ENCODE results near the gene OR10G3.
A peak's percentile ranks its signal among the peaks of the same experiment; 100 is the strongest.

OR10G3 gene

GRCh38 chr14:21543963-21544362 is 35.9 kb downstream of the OR10G3 start:
- DNase-seq (ENCODE audit: low read depth in 2 of 2) = no peak
- no peak for TF ChIP-seq CTCF (IDR thresholded peaks at IDR 0.05; ENCODE audit: low read depth, low read length)
- H3K4me3 ChIP-seq (replicated peaks in 1 of 2; ENCODE audit: low read depth in 2 of 2, low read length in 2 of 2) = no peak overlapping the region

- no peak overlapping the region for H3K4me3 ChIP-seq (replicated peaks in 1 of 2; ENCODE audit: low read depth in 2 of 2, low read length in 2 of 2)
- TF ChIP-seq CTCF (IDR thresholded peaks at IDR 0.05; ENCODE audit: low read depth, low read length) = no peak
- no peak for DNase-seq (ENCODE audit: low read depth in 2 of 2)
These were observed 36.3 kb downstream of the OR10G3 start for GRCh38 chr14:21543521-21543960.

- DNase-seq (ENCODE audit: low read depth in 2 of 2) = no peak
- no peak for TF ChIP-seq CTCF (IDR thresholded peaks at IDR 0.05; ENCODE audit: low read depth, low read length)
- H3K4me3 ChIP-seq (replicated peaks in 1 of 2; ENCODE audit: low read depth in 2 of 2, low read length in 2 of 2) = no peak overlapping the region
These were observed 38.3 kb downstream of the OR10G3 start for GRCh38 chr14:21541413-21542074.

- H3K4me3 ChIP-seq (replicated peaks in 1 of 2; ENCODE audit: low read depth in 2 of 2, low read length in 2 of 2) = no peak overlapping the region
These were observed 40.5 kb downstream of the OR10G3 start for GRCh38 chr14:21539189-21539940.

GRCh38 chr14:21537090-21537424 is 42.8 kb downstream of the OR10G3 start:
- no peak for DNase-seq (ENCODE audit: low read depth in 2 of 2)
- no peak overlapping the region for H3K4me3 ChIP-seq (replicated peaks in 1 of 2; ENCODE audit: low read depth in 2 of 2, low read length in 2 of 2)
- TF ChIP-seq CTCF (IDR thresholded peaks at IDR 0.05; ENCODE audit: low read depth, low read length) = no peak

More at GRCh38 chr14:21539189-21539940, 40.5 kb downstream of the OR10G3 start:
- no peak for TF ChIP-seq CTCF (IDR thresholded peaks at IDR 0.05; ENCODE audit: low read depth, low read length)
- no peak for DNase-seq (ENCODE audit: low read depth in 2 of 2)

- TF ChIP-seq CTCF (IDR thresholded peaks at IDR 0.05; ENCODE audit: low read depth, low read length) = no peak
- DNase-seq (ENCODE audit: low read depth in 2 of 2) = no peak
- H3K4me3 ChIP-seq (replicated peaks in 1 of 2; ENCODE audit: low read depth in 2 of 2, low read length in 2 of 2) = peak overlapping the region; percentile 12 to 25
These were observed 43.3 kb downstream of the OR10G3 start for GRCh38 chr14:21536418-21537089.

Data from cardiac fibroblast (primary cell).